ENCODE data around the gene ZNF319. TPM values are rescaled to one million over a fixed set of nuclear protein-coding genes. Genes with fewer than 3 reads are reported as not detected.

ZNF319 gene
- total and polyA plus RNA-seq, 10 of the 15 experiments (the other 5 are each of a cell fraction or from before 2014, with no cell fraction given): 0.29 to 7.4 (median 1.7) TPM

GRCh38 chr16:58013201-58013956 lies 12.9 kb upstream of the ZNF319 start (continued):
- TF ChIP-seq ZNF592 (IDR thresholded peaks at IDR 0.05) (no peak), CBX3 (IDR thresholded peaks at IDR 0.05; ENCODE audit: borderline replicate concordance, low read depth) (no peak)

- CTCF ChIA-PET: interaction anchor here (0.7 kb wide), 1 partner anchor 140 kb away, joined by 3 read pairs; no protein-coding TSS in a partner anchor
- Histone ChIP-seq H4K20me1 (ENCODE audit: control insufficient read depth, insufficient read depth) (no peaks in the 10 kb centered on the region), H2AFZ (ENCODE audit: control insufficient read depth, low read depth, low read length) (no peak overlapping the region), H3K9me3 (replicated peaks; ENCODE audit: control insufficient read depth, insufficient read depth, low read length) (no peaks in the 10 kb centered on the region), H3K79me2 (ENCODE audit: control insufficient read depth, insufficient read depth, low read length) (no peaks in the 10 kb centered on the region), H3K27me3 (replicated peaks in 1 of 2; ENCODE audit: control insufficient read depth in 2 of 2, insufficient read depth in 2 of 2, low read length in 1 of 2) (no peaks in the 10 kb centered on the region), H3K4me3 (no peak overlapping the region), H3K9ac (ENCODE audit: control insufficient read depth, insufficient read depth, low read length) (no peak overlapping the region), H3K27ac (ENCODE audit: control insufficient read depth, insufficient read depth) (no peak overlapping the region), H3K4me1 (ENCODE audit: control insufficient read depth, insufficient read depth, low read length) (no peaks in the 10 kb centered on the region), H3K36me3 (ENCODE audit: control insufficient read depth in 2 of 2, insufficient read depth in 2 of 2, low read length in 1 of 2) (peaks cover 11 to 12% of the 10 kb centered on the region in 2 experiments; a peak in 3 of 4 replicates), H3K4me2 (ENCODE audit: control insufficient read depth, insufficient read depth) (no peak overlapping the region)
- WGBS (ENCODE audit: insufficient coverage, insufficient replicate concordance, low lambda C conversion rate, missing lambda C conversion rate): 96% methylated on average over 9 of the region's 9 CpGs
- in situ Hi-C loops (cut with MboI): no loop called here
- DNase-seq (ENCODE audit: low read depth, low spot score) (no peak), FAIRE-seq (no peak), ATAC-seq (no peak)
- POLR2A ChIA-PET: no interaction called here
- intact Hi-C loops (cut with micrococcal nuclease; ENCODE audit: unreplicated experiment): no loop called here
- SMC1A ChIA-PET (ENCODE audit: uncharacterized antibody, unreplicated experiment): no interaction called here
- no TSS peak for BruUV-seq (replicated peaks)
- RAD21 ChIA-PET (ENCODE audit: unreplicated experiment): no interaction called here
- TF ChIP-seq IKZF2 (IDR thresholded peaks at IDR 0.05) (no peak), ZZZ3 (IDR thresholded peaks at IDR 0.05; ENCODE audit: control insufficient read depth, insufficient read length, low read depth) (no peak), ETV6 (conservative IDR thresholded peaks at IDR 0.05 in 1 of 2, IDR thresholded peaks at IDR 0.05 in 1 of 2; ENCODE audit: borderline replicate concordance in 1 of 2, low read depth in 1 of 2) (no peak), NFYB (IDR thresholded peaks at IDR 0.05; ENCODE audit: insufficient read depth, low read depth, low read length) (no peak), PRDM15 (CRISPR knock-in tag; IDR thresholded peaks at IDR 0.05) (no peak), SKIL (IDR thresholded peaks at IDR 0.05; ENCODE audit: low read depth, poor library complexity, severe bottlenecking) (no peak), TARDBP (IDR thresholded peaks at IDR 0.05; ENCODE audit: borderline replicate concordance) (no peak), TBL1XR1 (IDR thresholded peaks at IDR 0.05; ENCODE audit: low read depth, low read length) (no peak)
Observed at GRCh38 chr16:58012481-58012880, 12.0 kb upstream of the ZNF319 start.

All from GM12878 (cell line).